Gastroesophageal sphincter (tissue), 3 donors: ENCODE data around the gene ASZ1.
"Not testable (repeated sequence)": the region's sequence is repeated elsewhere in the genome, so short reads cannot be mapped to it uniquely, and the experiment has no call there.

Experiments used
- POLR2A ChIP-seq, 2 donors: fragments of 450-650 bp; IDR thresholded peaks; one replicate each; pipeline ENCODE4 v1.6.1; 2017; ENCODE audit warnings: antibody characterized with exemption in 2 of 2, mild to moderate bottlenecking in 2 of 2, moderate library complexity in 1 of 2
- TF ChIP-seq, protein P1 (sequence below), 4 experiments: fragments of 200-600 bp in 2 of 4; fragments of 450-650 bp in 2 of 4; sonication (generic) in 1 of 4; IDR thresholded peaks; one replicate each; pipeline ENCODE4 v1.5.1; 2017 to 2019; ENCODE audit warnings: antibody characterized with exemption in 4 of 4, mild to moderate bottlenecking in 2 of 4, moderate library complexity in 2 of 4

DNA sequence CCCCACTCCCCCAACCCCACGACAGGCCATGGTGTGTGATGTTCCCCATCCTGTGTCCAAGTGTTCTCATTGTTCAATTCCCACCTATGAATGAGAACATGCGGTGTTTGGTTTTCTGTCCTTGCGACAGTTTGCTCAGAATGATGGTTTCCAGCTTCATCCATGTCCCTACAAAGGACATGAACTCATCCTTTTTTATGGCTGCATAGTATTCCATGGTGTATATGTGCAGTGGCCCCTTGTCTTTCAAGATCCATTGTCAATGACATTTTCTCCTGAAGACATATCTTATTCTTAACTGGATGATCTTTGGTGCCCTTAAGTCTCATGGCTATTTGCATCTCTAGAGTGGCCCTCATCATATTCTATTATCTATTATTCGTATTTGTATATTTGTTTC lies 33.5 kb upstream of the ASZ1 start:
- TF ChIP-seq POLR2A (IDR thresholded peaks at IDR 0.05), result not testable (repeated sequence)
- TF ChIP-seq, protein P1, sequence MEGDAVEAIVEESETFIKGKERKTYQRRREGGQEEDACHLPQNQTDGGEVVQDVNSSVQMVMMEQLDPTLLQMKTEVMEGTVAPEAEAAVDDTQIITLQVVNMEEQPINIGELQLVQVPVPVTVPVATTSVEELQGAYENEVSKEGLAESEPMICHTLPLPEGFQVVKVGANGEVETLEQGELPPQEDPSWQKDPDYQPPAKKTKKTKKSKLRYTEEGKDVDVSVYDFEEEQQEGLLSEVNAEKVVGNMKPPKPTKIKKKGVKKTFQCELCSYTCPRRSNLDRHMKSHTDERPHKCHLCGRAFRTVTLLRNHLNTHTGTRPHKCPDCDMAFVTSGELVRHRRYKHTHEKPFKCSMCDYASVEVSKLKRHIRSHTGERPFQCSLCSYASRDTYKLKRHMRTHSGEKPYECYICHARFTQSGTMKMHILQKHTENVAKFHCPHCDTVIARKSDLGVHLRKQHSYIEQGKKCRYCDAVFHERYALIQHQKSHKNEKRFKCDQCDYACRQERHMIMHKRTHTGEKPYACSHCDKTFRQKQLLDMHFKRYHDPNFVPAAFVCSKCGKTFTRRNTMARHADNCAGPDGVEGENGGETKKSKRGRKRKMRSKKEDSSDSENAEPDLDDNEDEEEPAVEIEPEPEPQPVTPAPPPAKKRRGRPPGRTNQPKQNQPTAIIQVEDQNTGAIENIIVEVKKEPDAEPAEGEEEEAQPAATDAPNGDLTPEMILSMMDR (IDR thresholded peaks at IDR 0.05), result not testable (repeated sequence)
